RWPE1 (cell line): ENCODE measurements around the gene SERPINB6.

Experiments
- CTCF ChIA-PET: fragments of 350-600 bp; sonication (Branson Sonifier 250); formaldehyde crosslinking; extraction: SDS; loops from one replicate; lab custom pipeline; 2021; lab: Yijun Ruan, JAX
- POLR2A ChIA-PET: fragments of 400-600 bp; formaldehyde crosslinking; extraction: SDS; loops from one replicate; lab custom pipeline; 2020; ENCODE audit warnings: antibody characterized with exemption; ENCODE audit not compliant: low non-redundant PET; lab: Yijun Ruan, JAX
- DNase-seq: peaks from one replicate; pipeline ENCODE4 v3.0.0; 2012; ENCODE audit warnings: low spot score
- H3K27ac ChIP-seq: fragments of 450-650 bp; 2 replicates; pipeline ENCODE4 v1.5.1; 2017
- TF ChIP-seq, protein P1 (sequence below): fragments of 450-650 bp; conservative IDR thresholded peaks from 2 replicates; pipeline ENCODE4 v1.5.1; 2017; ENCODE audit warnings: low read depth, mild to moderate bottlenecking

SERPINB6 gene

GRCh38 chr6:2953098-2953497 lies 18.3 kb downstream of the SERPINB6 start:
- POLR2A ChIA-PET, result no interaction called here
- CTCF ChIA-PET, result interaction anchor here (1.0 to 1.8 kb wide), 6 partner anchors 10 to 36 kb away, joined by 3 to 15 read pairs (median 5); no protein-coding TSS in a partner anchor
- peak overlapping the region; percentile 34 for H3K27ac ChIP-seq
- TF ChIP-seq, protein P1, sequence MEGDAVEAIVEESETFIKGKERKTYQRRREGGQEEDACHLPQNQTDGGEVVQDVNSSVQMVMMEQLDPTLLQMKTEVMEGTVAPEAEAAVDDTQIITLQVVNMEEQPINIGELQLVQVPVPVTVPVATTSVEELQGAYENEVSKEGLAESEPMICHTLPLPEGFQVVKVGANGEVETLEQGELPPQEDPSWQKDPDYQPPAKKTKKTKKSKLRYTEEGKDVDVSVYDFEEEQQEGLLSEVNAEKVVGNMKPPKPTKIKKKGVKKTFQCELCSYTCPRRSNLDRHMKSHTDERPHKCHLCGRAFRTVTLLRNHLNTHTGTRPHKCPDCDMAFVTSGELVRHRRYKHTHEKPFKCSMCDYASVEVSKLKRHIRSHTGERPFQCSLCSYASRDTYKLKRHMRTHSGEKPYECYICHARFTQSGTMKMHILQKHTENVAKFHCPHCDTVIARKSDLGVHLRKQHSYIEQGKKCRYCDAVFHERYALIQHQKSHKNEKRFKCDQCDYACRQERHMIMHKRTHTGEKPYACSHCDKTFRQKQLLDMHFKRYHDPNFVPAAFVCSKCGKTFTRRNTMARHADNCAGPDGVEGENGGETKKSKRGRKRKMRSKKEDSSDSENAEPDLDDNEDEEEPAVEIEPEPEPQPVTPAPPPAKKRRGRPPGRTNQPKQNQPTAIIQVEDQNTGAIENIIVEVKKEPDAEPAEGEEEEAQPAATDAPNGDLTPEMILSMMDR, result no peak
- DNase-seq, result no peak

DNA sequence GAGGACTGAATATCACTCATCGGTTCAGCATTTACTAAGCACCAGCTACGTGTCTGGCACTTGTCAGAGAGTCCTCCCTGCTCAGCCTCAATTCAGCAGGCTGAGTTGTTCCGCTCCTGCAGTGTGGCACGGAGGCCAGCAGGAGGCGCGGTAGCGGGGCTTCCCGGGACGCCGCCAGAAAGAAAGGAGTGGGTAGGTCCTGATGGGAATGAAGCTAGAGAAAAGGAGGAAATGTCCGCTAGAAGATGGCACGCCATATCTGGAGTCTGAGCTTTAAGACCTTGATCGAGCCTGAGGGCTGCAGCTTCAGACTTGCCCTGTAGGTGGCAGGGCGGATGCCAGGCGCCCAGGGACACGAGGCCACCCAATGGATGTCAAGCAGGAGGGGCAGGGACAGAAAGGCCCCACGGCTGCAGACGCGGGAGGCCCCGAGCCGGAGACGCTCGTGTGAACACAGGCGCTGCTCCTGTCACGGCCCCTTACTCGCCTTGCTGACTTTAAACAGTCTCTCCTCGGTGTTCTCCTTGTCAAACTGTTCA lies 18.7 kb downstream of the SERPINB6 start:
- peak; percentile 44 for DNase-seq
- CTCF ChIA-PET, result interaction anchor here (0.5 to 1.8 kb wide), 9 partner anchors 10 to 1054 kb away, joined by 3 to 15 read pairs (median 5); no protein-coding TSS in a partner anchor
- TF ChIP-seq, protein P1, result peak; percentile 90
- H3K27ac ChIP-seq, result peak overlapping the region; percentile 34
- POLR2A ChIA-PET, result no interaction called here

- no peak for DNase-seq
- H3K27ac ChIP-seq, result no peak overlapping the region
- TF ChIP-seq, protein P1, result no peak
- CTCF ChIA-PET, result interaction anchor here (0.6 to 1.8 kb wide), 8 partner anchors 9 to 46 kb away, joined by 3 to 15 read pairs (median 6); no protein-coding TSS in a partner anchor
- POLR2A ChIA-PET, result no interaction called here
These were observed 19.6 kb downstream of the SERPINB6 start for GRCh38 chr6:2951728-2952127.

DNA sequence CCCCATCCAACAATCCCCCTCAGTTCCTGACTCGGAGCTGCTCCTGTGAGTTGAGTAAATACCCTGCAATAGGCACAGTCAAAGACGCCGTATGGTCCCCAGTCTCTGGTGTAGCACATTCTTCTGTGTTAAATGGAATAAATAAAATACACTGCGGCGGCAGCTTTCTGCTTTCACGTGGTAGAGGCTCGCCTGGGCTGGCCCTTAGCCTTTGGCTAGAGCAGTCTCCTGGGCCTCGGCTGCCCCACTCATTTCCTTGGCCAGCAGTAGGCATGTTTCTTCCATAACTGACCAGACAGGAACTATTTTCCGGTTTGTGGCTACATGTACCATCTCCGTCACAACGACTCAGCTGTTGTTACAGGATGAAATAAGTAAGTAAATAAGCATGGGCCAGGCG lies 20.7 kb downstream of the SERPINB6 start:
- ChIA-PET POLR2A (no interaction called here), CTCF (interaction anchor here (0.6 to 1.1 kb wide), 4 partner anchors 18 to 160 kb away, joined by 3 to 4 read pairs (median 4); no protein-coding TSS in a partner anchor)
- DNase-seq, result no peak
- no peak overlapping the region for H3K27ac ChIP-seq
- TF ChIP-seq, protein P1, result no peak

DNA sequence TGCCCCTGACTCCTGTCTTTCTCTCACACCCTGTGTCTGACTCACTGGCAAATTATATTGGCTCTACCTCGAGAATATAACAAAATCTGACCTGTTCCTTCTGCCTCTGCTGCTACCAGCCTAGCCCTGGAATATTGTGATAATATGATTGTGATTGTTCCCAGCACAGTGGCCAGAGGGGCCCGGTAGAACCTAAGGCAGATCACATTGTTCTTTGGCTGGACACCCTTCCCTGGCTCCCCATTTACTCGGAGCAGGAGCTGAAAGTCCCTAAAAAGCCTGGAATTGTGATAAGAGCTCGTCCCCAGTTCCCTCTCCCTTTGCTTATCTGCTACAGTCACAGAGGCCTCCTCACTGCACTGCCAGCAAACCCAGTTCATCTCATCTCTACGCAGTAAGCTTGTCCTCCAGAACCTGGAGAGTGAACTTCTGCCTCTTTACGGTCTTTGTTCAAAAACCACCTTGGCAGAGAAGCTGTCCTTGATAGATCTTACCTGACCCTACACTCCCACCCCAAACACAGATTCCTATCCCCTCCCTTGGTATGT lies 21.8 kb downstream of the SERPINB6 start:
- CTCF ChIA-PET, result interaction anchor here (0.8 to 1.1 kb wide), 2 partner anchors 17 to 40 kb away, joined by 3 to 4 read pairs; no protein-coding TSS in a partner anchor

GRCh38 chr6:2949121-2949520 lies 22.2 kb downstream of the SERPINB6 start:
- TF ChIP-seq, protein P1, result no peak
- H3K27ac ChIP-seq, result no peak overlapping the region
- DNase-seq, result no peak
- POLR2A ChIA-PET, result no interaction called here
- CTCF ChIA-PET, result no interaction called here

More for the DNA sequence above, 21.8 kb downstream of the SERPINB6 start:
- no peak overlapping the region for H3K27ac ChIP-seq
- no peak for DNase-seq
- POLR2A ChIA-PET, result no interaction called here
- TF ChIP-seq, protein P1, result no peak
